Measurements from ENCODE around the gene MPDZ. TPM values are rescaled to one million over a fixed set of nuclear protein-coding genes. Genes with fewer than 3 reads are reported as not detected.

The MPDZ gene
- total RNA-seq, 1 donor: 62.6 TPM

GRCh38 chr9:13278368-13279246 lies 885 bp downstream of the MPDZ start:
- TF ChIP-seq CTCF (IDR thresholded peaks at IDR 0.05; ENCODE audit: insufficient read depth, low read depth, low read length): peak; percentile 2
- peak; percentile 78 for DNase-seq (ENCODE audit: low read depth)
- H3K4me3 ChIP-seq (ENCODE audit: low read depth, low read length): peak overlapping the region; percentile 84

GRCh38 chr9:13278023-13278367 lies 1.5 kb downstream of the MPDZ start:
- peak overlapping the region; percentile 84 for H3K4me3 ChIP-seq (ENCODE audit: low read depth, low read length)
- peak; percentile 69 for DNase-seq (ENCODE audit: low read depth)
- TF ChIP-seq CTCF (IDR thresholded peaks at IDR 0.05; ENCODE audit: insufficient read depth, low read depth, low read length): no peak

GRCh38 chr9:13274886-13275641 lies 4.4 kb downstream of the MPDZ start:
- H3K4me3 ChIP-seq (ENCODE audit: low read depth, low read length): no peak overlapping the region
- DNase-seq (ENCODE audit: low read depth): peak; percentile 56
- no peak for TF ChIP-seq CTCF (IDR thresholded peaks at IDR 0.05; ENCODE audit: insufficient read depth, low read depth, low read length)

- H3K4me3 ChIP-seq (ENCODE audit: low read depth, low read length): no peak overlapping the region
- TF ChIP-seq CTCF (IDR thresholded peaks at IDR 0.05; ENCODE audit: insufficient read depth, low read depth, low read length): no peak
- no peak for DNase-seq (ENCODE audit: low read depth)
Observed at GRCh38 chr9:13270734-13271133, 8.8 kb downstream of the MPDZ start.

- DNase-seq (ENCODE audit: low read depth): no peak
- H3K4me3 ChIP-seq (ENCODE audit: low read depth, low read length): no peak overlapping the region
- no peak for TF ChIP-seq CTCF (IDR thresholded peaks at IDR 0.05; ENCODE audit: insufficient read depth, low read depth, low read length)
Observed at GRCh38 chr9:13269589-13270452, 9.7 kb downstream of the MPDZ start.

GRCh38 chr9:13268469-13268868 lies 11.0 kb downstream of the MPDZ start:
- DNase-seq (ENCODE audit: low read depth): peak; percentile 63
- TF ChIP-seq CTCF (IDR thresholded peaks at IDR 0.05; ENCODE audit: insufficient read depth, low read depth, low read length): no peak
- H3K4me3 ChIP-seq (ENCODE audit: low read depth, low read length): no peak overlapping the region
